ENCODE measurements around the gene SLC4A7.
A peak's percentile ranks its signal among the peaks of the same experiment; 100 is the strongest.
"Not testable (repeated sequence)": the region's sequence is repeated elsewhere in the genome, so short reads cannot be mapped to it uniquely, and the experiment has no call there.

Gene SLC4A7

DNA sequence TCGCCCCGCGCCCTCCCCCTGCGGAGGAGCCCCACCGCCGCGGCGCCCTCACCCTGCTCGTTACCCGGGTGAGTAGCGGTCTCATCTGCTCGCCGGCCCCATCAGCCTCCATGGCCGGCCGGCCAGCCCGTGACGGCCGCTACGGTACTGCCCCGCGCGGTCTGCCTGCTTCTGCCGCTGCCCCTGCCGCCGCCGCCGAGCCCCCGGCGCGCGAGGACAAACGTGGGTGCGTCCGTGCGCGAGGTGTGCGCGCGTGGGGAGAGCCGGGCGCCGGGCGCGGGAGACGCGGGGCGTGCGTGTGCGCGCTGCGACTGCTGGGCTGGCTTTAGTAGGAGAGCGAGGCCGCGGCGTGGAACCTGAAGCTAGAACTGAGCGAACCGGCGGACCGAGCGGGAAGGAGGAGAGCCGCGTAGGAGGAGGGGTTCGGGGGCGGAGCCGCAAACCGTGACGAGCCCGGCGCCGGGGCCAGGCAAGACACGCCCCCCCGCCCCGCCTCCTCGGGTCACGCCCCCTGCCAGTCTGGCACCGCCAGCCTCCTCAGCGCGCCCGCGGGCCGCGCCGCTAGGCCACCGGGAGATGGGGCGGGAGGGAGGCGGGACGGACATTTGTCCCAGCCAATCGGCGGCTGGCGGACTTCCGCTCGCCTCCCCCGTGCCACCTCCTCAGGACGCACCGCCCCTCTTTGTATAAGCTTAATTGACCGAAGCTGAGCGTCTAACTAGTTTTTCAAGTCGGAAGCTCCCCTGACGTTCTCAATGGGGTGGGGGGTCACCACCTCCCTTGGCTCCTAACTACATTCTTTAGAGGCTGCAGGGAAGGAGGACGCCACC is at the start of gene SLC4A7:
SLC4A7 (minus strand) TSS at position 370 of the 830 bp plus-strand sequence; CDS start at position 112, 258 bp downstream.
- H3K9me3 Mint-ChIP-seq, result no peaks in the 10 kb centered on the region
- H3K4me3 Mint-ChIP-seq, result peak within 1 kb of the TSS; percentile 89
- H3K4me1 Mint-ChIP-seq (ENCODE audit: low read depth), result peaks cover 38% of the 10 kb centered on the region
- H3K27me3 Mint-ChIP-seq, result no peaks in the 10 kb centered on the region
- H3K36me3 Mint-ChIP-seq (ENCODE audit: low read depth), result peaks cover 24% of the 10 kb centered on the region
- peak within 1 kb of the TSS; percentile 80 for H3K27ac Mint-ChIP-seq

DNA sequence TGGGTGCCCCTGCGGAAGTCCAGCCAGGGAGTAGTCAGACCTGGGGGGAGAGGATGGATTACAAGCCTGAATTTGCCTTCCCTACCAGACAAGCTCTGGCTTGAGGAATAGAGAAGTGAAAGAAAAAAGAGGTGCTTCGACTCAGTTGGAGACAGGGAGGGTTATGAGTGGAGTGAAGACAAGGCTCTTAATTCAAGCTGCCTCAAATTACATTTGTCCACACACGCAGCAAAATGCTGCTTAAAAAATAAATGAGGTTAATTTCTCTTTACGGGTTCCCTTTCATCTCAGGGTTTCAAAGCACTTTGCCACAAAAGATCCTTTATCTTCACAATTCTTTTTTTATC is 49.0 kb upstream of the SLC4A7 start:
- H3K27ac Mint-ChIP-seq, result no peak overlapping the region
- H3K27me3 Mint-ChIP-seq, result no peaks in the 10 kb centered on the region
- no peak overlapping the region for H3K4me3 Mint-ChIP-seq
- no peaks in the 10 kb centered on the region for H3K9me3 Mint-ChIP-seq
- no peaks in the 10 kb centered on the region for H3K36me3 Mint-ChIP-seq (ENCODE audit: low read depth)
- peaks cover 11% of the 10 kb centered on the region for H3K4me1 Mint-ChIP-seq (ENCODE audit: low read depth)

DNA sequence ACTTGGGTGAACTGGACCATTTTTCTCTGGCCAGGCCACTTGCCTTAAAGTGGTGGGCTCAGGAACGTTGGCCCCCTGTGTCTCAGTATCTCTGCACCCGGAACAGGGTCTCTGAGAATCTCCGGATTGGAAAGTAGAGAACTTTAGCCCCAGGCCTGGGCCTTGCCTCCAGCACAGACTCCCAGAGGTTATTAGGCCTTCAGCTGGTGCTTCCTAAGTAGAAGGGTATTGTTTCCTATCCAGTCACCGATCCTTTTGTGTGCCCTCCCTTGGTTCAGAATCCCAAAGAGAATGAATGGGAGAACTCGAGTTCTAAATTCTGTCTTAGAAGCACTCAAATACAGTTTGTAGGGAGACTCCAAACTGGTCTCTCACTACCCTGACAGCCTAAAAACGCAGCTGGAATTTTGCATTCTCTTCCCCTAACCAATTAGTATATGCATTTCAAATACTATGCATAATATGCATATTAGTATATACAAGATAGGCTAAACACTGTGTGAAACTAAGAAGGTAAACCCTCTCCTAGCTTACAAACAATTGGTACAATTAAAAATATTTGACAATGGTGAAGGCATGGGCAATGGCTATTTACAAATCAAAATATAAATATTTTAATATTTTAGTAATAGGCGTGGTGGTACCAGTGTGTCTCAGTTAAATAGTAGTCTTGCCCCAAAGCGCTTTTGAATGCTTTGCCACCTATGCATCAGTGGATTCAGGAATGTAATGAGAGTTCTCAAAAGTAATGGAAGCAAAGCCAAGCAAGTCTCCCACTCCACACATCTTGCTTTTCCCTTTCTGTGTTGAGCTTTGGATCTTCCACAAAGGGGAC is 48.5 kb upstream of the SLC4A7 start:
- Mint-ChIP-seq H3K9me3 (no peaks in the 10 kb centered on the region), H3K27me3 (no peaks in the 10 kb centered on the region), H3K36me3 (ENCODE audit: low read depth) (no peaks in the 10 kb centered on the region), H3K27ac (no peak overlapping the region), H3K4me3 (no peak overlapping the region), H3K4me1 (ENCODE audit: low read depth) (peaks cover 11% of the 10 kb centered on the region)

DNA sequence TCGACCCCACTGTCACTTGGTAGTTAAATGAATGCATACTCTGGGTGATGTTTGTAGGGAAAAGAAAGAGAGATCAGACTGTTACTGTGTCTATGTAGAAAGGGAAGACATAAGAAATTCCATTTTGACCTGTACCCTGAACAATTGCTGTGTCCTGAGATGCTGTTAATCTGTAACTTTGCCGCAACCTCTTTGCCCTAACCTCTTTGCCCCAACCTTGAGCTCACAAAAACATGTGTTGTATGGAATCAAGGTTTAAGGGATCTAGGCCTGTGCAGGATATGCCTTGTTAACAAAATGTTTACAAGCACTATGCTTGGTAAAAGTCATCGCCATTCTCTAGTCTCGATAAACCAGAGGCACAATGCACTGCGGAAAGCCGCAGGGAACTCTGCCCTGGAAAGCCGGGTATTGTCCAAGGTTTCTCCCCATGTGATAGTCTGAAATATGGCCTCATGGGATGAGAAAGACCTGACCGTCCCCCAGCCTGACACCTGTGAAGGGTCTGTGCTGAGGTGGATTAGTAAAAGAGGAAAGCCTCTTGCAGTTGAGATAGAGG is 47.1 kb upstream of the SLC4A7 start:
- not testable (repeated sequence) for H3K27me3 Mint-ChIP-seq; H3K36me3 Mint-ChIP-seq (ENCODE audit: low read depth)
- peaks cover 15% of the 10 kb centered on the region for H3K4me1 Mint-ChIP-seq (ENCODE audit: low read depth)

DNA sequence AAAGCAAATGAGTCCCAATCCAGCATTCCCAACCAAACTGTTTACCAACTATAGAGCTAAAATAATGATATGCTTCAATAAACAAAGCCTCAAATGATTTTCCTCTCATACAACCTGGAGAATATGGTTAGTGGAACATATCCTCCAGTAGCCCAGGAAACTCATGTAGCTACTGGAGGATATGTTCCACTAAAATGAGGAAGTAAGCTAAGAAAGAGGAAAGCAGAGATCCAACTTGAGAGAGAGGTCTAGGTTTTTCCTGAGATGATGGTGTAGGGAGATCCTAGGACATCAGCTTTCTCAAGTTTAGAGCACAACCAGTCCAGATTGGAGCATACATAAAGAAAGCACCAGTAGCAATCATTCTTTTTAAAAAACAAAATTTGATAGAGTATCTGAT is 44.6 kb upstream of the SLC4A7 start:
- no peak overlapping the region for H3K4me3 Mint-ChIP-seq
- H3K36me3 Mint-ChIP-seq (ENCODE audit: low read depth), result no peaks in the 10 kb centered on the region
- H3K4me1 Mint-ChIP-seq (ENCODE audit: low read depth), result peaks cover 7% of the 10 kb centered on the region
- no peaks in the 10 kb centered on the region for H3K27me3 Mint-ChIP-seq
- no peaks in the 10 kb centered on the region for H3K9me3 Mint-ChIP-seq
- no peak overlapping the region for H3K27ac Mint-ChIP-seq

More for the DNA sequence above, 47.1 kb upstream of the SLC4A7 start:
- not testable (repeated sequence) for H3K4me3 Mint-ChIP-seq, H3K27ac Mint-ChIP-seq, H3K9me3 Mint-ChIP-seq

DNA sequence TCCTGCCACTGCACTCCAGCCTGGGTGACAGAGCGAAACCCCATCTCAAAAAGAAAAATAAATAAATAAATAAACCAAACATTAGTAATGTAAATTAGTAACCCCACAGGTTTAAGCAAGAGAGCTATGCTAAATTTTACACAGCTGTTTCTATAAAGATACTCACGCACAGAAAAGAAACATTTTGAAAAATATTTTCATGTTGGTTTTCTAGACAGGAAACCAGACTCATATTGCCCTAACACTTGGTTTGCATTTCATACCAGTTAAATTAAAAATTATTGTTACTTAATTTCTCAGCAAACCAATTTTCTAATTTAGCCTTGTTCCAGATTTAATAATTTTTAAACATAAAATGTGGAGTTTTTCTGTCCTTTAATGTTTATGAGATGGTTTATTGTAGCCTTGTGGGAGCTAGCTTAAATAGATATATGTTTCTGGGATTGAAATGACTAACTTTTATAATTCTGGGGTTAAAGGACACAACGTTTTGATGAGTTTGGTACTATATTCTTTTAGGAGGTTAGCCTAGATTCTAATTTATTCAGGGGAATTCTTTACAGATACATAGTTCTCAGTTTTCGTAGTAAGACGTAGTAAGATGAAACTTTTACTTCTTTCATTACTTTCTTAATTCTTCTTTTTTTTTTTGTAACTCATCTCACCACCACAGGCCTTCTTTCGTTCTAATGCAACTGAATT is 42.6 kb upstream of the SLC4A7 start:
- Mint-ChIP-seq H3K9me3 (no peaks in the 10 kb centered on the region), H3K27me3 (no peaks in the 10 kb centered on the region), H3K4me1 (ENCODE audit: low read depth) (peaks cover 4% of the 10 kb centered on the region), H3K36me3 (ENCODE audit: low read depth) (no peaks in the 10 kb centered on the region), H3K27ac (no peak overlapping the region), H3K4me3 (no peak overlapping the region)

DNA sequence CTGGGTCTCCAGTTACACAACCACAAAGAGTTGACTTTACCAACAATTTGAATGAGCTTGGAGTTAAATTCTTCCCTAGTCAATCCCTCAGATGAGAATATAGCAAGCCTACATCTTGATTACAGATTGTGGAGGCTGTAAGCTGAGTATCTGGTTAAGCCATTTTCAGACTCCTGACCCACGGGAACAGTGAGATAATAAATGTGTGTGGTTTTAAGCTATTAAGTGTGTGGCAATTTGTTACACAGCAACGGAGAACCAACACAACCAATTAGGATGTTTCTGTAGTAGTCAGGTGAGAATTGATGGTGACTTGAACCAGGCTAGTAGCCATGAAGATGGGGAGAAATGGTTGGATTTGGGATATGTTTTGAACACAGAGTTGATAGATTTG is 37.7 kb upstream of the SLC4A7 start:
- no peaks in the 10 kb centered on the region for H3K36me3 Mint-ChIP-seq (ENCODE audit: low read depth)
- peaks cover 2% of the 10 kb centered on the region for H3K4me1 Mint-ChIP-seq (ENCODE audit: low read depth)

DNA sequence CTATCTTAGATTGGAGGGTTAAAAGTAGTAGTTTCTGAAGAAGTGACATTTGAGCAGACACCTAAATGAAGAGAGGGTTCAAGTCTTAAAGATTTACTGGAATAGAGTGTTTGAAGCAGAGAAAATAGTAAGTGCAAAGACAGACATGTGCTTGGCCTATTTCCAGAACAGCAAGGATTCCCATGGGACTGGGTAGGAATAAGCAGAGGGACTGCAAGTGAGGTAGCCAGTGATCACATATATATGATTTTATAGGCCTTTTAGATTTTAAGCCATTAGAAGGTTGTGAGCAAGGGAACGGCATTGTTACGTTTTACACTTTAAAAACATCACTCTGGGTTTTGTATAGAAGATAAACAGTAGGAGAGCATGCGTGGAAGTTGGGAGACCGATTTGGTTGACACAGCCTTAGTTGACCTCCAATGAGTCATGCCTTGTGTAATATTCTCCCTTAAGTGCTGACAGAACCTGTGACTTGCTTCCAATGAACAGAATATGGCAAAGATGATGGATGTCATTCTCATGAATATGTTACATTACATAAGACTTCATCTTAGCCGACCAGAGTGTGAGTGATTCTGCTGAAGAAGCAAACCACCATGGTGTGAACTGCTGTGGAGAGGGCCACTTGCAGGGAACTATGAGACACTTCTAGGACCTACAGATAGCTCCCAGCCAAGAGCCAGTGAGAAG is 37.1 kb upstream of the SLC4A7 start:
- no peaks in the 10 kb centered on the region for H3K4me1 Mint-ChIP-seq (ENCODE audit: low read depth)
- H3K27ac Mint-ChIP-seq, result no peak overlapping the region
- H3K27me3 Mint-ChIP-seq, result no peaks in the 10 kb centered on the region
- H3K9me3 Mint-ChIP-seq, result no peaks in the 10 kb centered on the region
- H3K36me3 Mint-ChIP-seq (ENCODE audit: low read depth), result no peaks in the 10 kb centered on the region
- no peak overlapping the region for H3K4me3 Mint-ChIP-seq

More for the DNA sequence above, 37.7 kb upstream of the SLC4A7 start:
- Mint-ChIP-seq H3K27me3 (no peaks in the 10 kb centered on the region), H3K9me3 (no peaks in the 10 kb centered on the region), H3K4me3 (no peak overlapping the region), H3K27ac (no peak overlapping the region)

DNA sequence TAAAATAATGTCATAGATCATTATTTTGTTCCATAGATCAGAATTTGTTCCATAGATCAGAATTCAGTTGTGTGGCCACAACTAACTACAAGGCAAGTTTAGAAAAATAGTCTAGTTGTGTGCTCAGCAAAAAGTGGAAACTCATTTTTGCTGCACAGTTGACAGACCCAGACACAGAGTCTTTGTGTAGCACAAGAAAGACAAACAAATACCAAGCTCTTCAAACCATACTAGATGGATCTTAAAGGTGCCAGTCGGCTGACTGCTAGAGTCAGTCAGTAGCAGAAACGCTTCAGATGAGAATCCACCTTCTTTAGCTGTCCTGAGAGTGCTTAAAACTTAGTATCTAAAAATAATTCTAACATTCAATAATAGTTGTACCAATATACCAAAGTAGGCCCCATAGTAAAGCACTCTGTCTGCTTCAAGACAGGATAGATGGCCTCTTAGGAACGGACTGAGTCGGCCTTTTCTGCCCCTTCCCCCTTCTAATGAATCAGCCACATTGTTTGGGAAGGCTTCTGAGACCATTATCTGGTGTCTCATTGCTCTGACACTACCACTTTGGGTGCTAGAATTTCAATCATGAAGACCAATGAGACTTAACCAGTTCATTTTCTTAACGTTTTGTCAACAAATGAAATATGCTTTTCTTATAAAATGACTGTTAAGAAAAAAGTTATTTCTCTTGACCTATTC is 27.7 kb upstream of the SLC4A7 start:
- H3K4me1 Mint-ChIP-seq (ENCODE audit: low read depth), result no peaks in the 10 kb centered on the region
- no peaks in the 10 kb centered on the region for H3K36me3 Mint-ChIP-seq (ENCODE audit: low read depth)
- no peak overlapping the region for H3K4me3 Mint-ChIP-seq
- H3K27ac Mint-ChIP-seq, result no peak overlapping the region
- H3K9me3 Mint-ChIP-seq, result no peaks in the 10 kb centered on the region
- H3K27me3 Mint-ChIP-seq, result no peaks in the 10 kb centered on the region

DNA sequence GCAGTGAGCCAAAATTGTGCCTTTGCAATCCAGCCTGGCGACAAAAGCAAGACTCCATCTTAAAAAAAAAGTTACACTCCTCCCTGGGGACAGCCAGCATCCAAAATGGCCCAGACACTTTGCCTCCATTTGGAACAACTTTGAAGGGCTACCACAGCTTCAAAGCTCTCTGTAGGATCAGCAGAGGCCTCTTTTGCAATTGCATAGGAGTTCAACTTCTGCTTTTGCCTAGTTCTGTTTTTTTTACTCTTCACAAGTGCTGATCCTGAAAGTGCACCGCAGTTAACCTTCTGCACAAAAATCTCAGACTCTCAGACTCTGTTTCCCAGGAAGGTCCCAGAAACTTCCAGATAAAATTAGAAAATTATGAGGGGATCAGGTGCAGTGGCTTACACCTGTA is 25.2 kb upstream of the SLC4A7 start:
- no peak overlapping the region for H3K27ac Mint-ChIP-seq
- H3K27me3 Mint-ChIP-seq, result no peaks in the 10 kb centered on the region
- H3K36me3 Mint-ChIP-seq (ENCODE audit: low read depth), result no peaks in the 10 kb centered on the region
- H3K4me3 Mint-ChIP-seq, result no peak overlapping the region
- no peaks in the 10 kb centered on the region for H3K4me1 Mint-ChIP-seq (ENCODE audit: low read depth)
- no peaks in the 10 kb centered on the region for H3K9me3 Mint-ChIP-seq

DNA sequence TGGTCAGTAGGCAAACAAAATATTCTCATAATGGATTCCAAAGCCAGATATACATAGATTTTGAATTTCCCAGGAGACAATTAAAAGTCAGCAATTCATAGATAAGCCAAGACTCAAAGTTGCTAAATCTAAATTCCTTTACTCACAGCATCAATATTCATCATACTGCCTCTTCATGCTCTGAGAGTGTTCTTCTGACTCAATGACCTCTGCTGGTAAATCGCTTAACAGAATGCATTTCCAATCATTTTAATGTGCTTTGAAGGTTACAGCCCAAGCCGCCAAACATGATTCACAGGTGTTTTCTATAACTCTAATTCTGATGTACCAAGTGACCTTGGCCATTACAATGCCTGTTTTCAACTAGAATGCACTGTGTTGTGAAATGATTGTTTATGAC is 24.2 kb upstream of the SLC4A7 start:
- Mint-ChIP-seq H3K27ac (no peak overlapping the region), H3K9me3 (no peaks in the 10 kb centered on the region), H3K4me1 (ENCODE audit: low read depth) (no peaks in the 10 kb centered on the region), H3K27me3 (no peaks in the 10 kb centered on the region), H3K36me3 (ENCODE audit: low read depth) (no peaks in the 10 kb centered on the region), H3K4me3 (no peak overlapping the region)

DNA sequence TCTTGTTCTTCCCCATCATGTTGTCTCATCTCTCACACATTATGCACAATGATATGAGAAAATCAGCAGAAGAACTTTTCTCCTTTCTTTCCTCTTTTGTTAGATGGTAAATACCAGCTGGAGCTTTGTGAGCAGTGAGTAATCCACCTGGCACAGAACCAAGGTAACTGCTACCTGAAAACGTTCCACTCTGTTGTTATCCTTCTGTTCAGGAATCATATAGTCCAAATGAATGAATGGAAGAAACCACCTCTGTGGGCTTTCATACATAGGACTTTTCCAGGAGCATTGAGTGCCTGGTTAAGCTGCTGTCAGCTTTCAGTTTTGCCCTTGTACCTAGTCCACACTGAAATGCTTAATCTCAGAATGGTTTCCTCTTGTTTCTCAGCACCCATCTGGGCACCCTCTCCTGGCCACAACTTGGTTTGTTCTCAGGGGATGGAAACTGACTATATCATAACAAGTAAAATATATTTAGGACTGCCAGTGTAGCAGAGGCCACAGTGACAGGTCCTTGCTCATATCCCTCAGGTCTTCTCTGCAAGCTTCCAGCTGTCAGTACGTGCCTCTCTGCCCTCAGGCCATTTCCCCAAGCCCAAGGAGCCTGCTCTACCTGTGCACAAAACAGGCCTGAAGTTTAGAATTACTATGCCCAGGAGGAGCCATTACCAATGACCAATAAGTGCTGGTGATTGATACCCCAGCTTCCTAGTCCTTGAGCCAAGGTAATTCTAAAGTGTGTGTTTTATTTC is 23.5 kb upstream of the SLC4A7 start:
- no peak overlapping the region for H3K27ac Mint-ChIP-seq
- H3K4me3 Mint-ChIP-seq, result no peak overlapping the region
- H3K4me1 Mint-ChIP-seq (ENCODE audit: low read depth), result no peaks in the 10 kb centered on the region
- no peaks in the 10 kb centered on the region for H3K27me3 Mint-ChIP-seq
- no peaks in the 10 kb centered on the region for H3K36me3 Mint-ChIP-seq (ENCODE audit: low read depth)
- no peaks in the 10 kb centered on the region for H3K9me3 Mint-ChIP-seq

DNA sequence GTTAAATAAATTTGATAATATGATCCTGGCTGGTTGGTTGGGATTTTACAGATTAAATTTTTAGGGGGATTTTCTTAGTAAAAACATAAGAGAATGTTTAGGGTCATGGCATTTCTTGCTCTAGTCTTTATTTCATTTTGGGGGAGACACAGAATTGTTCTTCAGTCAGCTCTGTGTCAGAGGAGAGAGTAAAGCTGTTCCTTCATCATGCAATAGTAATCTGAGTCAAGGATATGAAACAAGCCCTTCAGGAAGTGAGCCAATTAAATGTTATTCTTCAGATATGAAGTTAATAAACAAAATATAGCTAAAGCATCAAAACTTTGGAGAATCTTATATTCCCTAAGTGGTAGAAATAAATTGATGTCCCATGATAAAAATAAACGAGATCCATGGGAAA is 22.9 kb upstream of the SLC4A7 start:
- Mint-ChIP-seq H3K9me3 (no peaks in the 10 kb centered on the region), H3K4me1 (ENCODE audit: low read depth) (no peaks in the 10 kb centered on the region), H3K4me3 (no peak overlapping the region), H3K27me3 (no peaks in the 10 kb centered on the region), H3K36me3 (ENCODE audit: low read depth) (no peaks in the 10 kb centered on the region), H3K27ac (no peak overlapping the region)

All from stimulated activated naive CD8-positive, alpha-beta T cell treated with anti-CD3 and anti-CD28 coated beads, Interleukin-15, Interleukin-2, amounts not matched to agents 100 ng/mL and 50 ng/mL, for 24 hours (primary cell).